Neutrophil (primary cell): ENCODE results near the gene CACNA2D3.

Experiments used
- H3K27ac ChIP-seq: fragments of 200-600 bp; sonication (generic); 2 replicates; pipeline ENCODE4 v1.5.1; 2016; ENCODE audit warnings: mild to moderate bottlenecking, moderate library complexity
- H3K27me3 ChIP-seq: fragments of 200-600 bp; sonication (generic); 2 replicates; pipeline ENCODE4 v1.6.0; 2016; ENCODE audit warnings: mild to moderate bottlenecking
- H3K36me3 ChIP-seq: fragments of 200-600 bp; sonication (generic); 2 replicates; pipeline ENCODE4 v1.5.1; 2017
- H3K4me1 ChIP-seq, 2 experiments: fragments of 200-600 bp in 1 of 2; sonication (generic) in 1 of 2; 1 replicate in 1 of 2; 2 replicates in 1 of 2; pipeline versions ENCODE4 v1.5.1 to v1.6.1; 2013 to 2016; ENCODE audit warnings: low read depth in 1 of 2, low read length in 1 of 2, mild to moderate bottlenecking in 1 of 2, moderate library complexity in 1 of 2; ENCODE audit not compliant: control insufficient read depth in 1 of 2, insufficient read depth in 1 of 2
- H3K4me3 ChIP-seq, 2 experiments: fragments of 200-600 bp in 1 of 2; sonication (generic) in 1 of 2; 1 replicate in 1 of 2; 2 replicates in 1 of 2; pipeline ENCODE4 v1.5.1; 2013 to 2016; ENCODE audit warnings: low read depth in 1 of 2, low read length in 1 of 2, mild to moderate bottlenecking in 1 of 2, moderate library complexity in 1 of 2
- H3K9me3 ChIP-seq: fragments of 200-600 bp; sonication (generic); 2 replicates; pipeline ENCODE4 v1.5.1; 2016
- TF ChIP-seq, protein P1 (sequence below): fragments of 200-600 bp; sonication (generic); IDR thresholded peaks from 2 replicates; pipeline ENCODE4 v1.5.1; 2016; ENCODE audit warnings: antibody characterized with exemption

Gene CACNA2D3

DNA sequence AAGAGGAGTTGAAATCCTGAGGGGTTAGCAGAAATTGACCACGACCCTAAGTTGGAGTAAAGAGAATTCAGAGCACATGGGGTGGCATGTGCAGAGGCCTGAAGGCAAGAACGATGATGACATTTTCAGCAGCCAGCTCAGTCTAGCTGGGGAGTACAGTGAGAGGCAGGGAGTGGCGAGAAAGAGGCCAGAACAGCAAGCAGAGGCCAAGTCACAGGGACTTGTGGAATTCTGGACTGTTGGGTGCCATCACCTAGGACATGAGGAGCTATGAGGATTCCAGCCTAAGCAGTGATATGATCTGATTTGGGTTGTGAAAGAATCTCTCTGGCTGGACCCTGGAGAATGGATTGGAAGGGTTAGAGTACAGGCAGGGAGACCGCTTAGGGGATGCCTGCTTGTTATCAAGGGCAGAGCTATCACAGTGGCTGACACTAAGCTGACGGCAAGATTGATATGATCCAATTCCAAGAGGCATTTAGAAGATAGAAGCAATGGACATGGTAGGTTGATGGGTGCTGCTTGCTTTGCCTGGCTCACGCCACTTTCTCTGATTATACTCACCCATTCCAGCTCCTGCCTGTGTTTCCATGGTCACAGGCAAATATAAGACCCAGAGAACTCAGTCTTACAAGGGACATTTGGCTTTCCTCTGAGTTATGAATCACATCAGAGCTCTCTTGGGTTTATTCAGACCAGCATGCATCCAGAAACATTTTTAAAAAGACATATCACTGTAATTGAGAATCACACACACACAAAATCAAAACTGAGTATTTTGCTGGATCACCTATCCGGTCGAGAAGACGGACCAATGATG, 739.1 kb downstream of the CACNA2D3 start:
- H3K4me1 ChIP-seq, result no peaks in the 10 kb centered on the region
- no peaks in the 10 kb centered on the region for H3K27me3 ChIP-seq
- no peak overlapping the region for H3K27ac ChIP-seq
- no peaks in the 10 kb centered on the region for H3K9me3 ChIP-seq
- no peak overlapping the region for H3K4me3 ChIP-seq
- no peaks in the 10 kb centered on the region for H3K36me3 ChIP-seq
- TF ChIP-seq, protein P1, sequence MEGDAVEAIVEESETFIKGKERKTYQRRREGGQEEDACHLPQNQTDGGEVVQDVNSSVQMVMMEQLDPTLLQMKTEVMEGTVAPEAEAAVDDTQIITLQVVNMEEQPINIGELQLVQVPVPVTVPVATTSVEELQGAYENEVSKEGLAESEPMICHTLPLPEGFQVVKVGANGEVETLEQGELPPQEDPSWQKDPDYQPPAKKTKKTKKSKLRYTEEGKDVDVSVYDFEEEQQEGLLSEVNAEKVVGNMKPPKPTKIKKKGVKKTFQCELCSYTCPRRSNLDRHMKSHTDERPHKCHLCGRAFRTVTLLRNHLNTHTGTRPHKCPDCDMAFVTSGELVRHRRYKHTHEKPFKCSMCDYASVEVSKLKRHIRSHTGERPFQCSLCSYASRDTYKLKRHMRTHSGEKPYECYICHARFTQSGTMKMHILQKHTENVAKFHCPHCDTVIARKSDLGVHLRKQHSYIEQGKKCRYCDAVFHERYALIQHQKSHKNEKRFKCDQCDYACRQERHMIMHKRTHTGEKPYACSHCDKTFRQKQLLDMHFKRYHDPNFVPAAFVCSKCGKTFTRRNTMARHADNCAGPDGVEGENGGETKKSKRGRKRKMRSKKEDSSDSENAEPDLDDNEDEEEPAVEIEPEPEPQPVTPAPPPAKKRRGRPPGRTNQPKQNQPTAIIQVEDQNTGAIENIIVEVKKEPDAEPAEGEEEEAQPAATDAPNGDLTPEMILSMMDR, result no peak

DNA sequence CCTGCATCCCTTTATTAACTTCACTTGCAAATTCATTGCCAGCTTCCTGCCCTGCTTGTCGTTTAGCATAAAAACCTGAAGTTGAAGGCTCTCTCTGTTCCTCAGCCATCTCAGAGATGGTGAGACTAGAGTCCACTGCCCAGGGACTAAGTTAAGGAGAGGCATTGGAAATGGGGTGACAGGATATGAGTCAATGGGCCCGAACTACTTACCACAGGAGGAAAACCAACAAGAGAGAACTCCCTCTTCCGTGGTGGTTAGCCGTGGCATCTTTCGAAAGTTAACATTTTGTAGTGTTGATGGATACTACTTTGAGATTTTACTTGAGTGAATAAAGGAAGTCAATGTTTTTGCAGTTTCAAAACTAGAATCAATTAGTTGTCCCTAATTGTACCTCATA, 740.2 kb downstream of the CACNA2D3 start:
- Histone ChIP-seq H3K4me1 (no peaks in the 10 kb centered on the region), H3K9me3 (no peaks in the 10 kb centered on the region), H3K36me3 (no peaks in the 10 kb centered on the region), H3K27ac (no peak overlapping the region), H3K27me3 (no peaks in the 10 kb centered on the region), H3K4me3 (no peak overlapping the region)
- TF ChIP-seq, protein P1, result no peak

DNA sequence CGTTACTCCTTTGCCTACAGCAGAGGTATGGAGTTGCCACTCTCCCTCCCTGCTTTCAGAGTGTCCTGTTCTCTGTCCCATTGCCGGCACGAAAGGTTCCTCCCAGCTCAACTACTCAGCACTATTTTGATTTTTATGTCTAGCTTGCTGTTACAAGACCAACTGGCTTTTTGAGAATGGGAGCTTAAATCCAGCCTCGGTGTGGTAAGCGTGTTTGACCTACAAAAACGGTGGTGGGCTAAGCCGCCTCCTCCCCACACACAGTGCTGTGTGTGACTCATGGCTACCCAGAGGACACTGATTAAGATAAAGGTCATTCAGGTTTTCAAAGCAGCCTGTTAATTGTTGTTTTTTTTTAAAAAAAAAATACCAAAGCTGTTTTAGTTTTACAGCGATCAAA, 741.0 kb downstream of the CACNA2D3 start:
- Histone ChIP-seq H3K4me1 (no peaks in the 10 kb centered on the region), H3K27ac (no peak overlapping the region), H3K36me3 (no peaks in the 10 kb centered on the region), H3K4me3 (no peak overlapping the region), H3K9me3 (no peaks in the 10 kb centered on the region), H3K27me3 (no peaks in the 10 kb centered on the region)
- TF ChIP-seq, protein P1, result no peak

DNA sequence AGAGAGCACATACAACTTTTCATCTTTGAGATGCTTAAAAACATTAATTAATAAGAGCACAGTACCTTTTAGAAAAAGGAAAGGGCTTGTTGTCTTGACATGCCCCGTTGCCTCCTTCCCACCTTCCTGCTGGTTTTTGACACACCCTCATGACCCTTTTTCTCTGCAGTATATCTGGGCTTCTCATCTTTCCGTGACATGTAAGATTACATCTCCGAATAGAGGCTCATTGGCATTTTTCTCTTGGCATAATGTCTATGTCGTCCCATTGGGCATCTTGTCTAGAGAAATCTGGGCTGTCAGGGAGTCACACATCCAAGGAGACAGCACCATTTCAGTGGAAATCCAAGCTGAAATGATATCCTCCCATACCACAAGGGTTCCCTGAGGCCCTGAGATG, 741.4 kb downstream of the CACNA2D3 start:
- no peaks in the 10 kb centered on the region for H3K9me3 ChIP-seq
- TF ChIP-seq, protein P1, result no peak
- H3K4me3 ChIP-seq, result no peak overlapping the region
- H3K27me3 ChIP-seq, result no peaks in the 10 kb centered on the region
- no peaks in the 10 kb centered on the region for H3K36me3 ChIP-seq
- H3K4me1 ChIP-seq, result no peaks in the 10 kb centered on the region
- H3K27ac ChIP-seq, result no peak overlapping the region

DNA sequence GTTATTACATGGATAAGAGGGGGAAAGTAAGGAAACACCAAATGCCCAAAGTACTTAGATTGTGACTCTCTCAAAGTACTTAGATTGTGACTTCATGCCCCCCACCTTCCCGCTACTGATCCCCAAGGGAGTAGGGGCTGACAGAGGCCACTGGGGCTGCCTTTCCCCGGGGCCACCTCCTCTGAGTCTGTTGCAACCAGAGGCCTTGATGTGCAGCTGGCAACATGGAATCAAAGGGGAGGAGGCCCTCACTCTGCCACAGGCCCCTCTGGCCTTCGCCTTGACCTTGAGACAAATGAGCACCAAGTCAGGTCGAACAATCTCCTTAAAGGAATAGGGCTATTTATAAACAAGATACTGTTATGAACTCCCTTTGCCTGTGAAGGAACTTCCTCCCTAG, 743.0 kb downstream of the CACNA2D3 start:
- Histone ChIP-seq H3K9me3 (no peaks in the 10 kb centered on the region), H3K4me3 (no peak overlapping the region), H3K36me3 (no peaks in the 10 kb centered on the region), H3K27ac (no peak overlapping the region), H3K4me1 (no peaks in the 10 kb centered on the region), H3K27me3 (no peaks in the 10 kb centered on the region)
- TF ChIP-seq, protein P1, result no peak
